Caco-2 (cell line): ENCODE results near the gene TUBB1. TPM values are rescaled to one million over a fixed set of nuclear protein-coding genes. Genes with fewer than 3 reads are reported as not detected.

Source experiments
- BruUV-seq: library from RNA; stranded (reverse); fragments of 400-500 nt; replicated peaks from 2 replicates; lab custom pipeline; 2021; lab: Mats Ljungman, UMichigan
- CTCF ChIA-PET: fragments of 300-600 bp; sonication (Branson Sonifier 250); formaldehyde crosslinking; loops from one replicate; lab custom pipeline; 2022; ENCODE audit warnings: antibody characterized with exemption; lab: Charles Lee
- POLR2A ChIA-PET: fragments of 300-600 bp; sonication (Branson Sonifier 250); formaldehyde crosslinking; loops from one replicate; lab custom pipeline; 2022; ENCODE audit warnings: antibody characterized with exemption; lab: Charles Lee
- DNase-seq, 2 experiments: peaks; one replicate each; pipeline versions ENCODE4 v3.0.0 to v3.0.0-alpha.2; 2020 to 2022
- H3K27me3 ChIP-seq: replicated peaks from 2 replicates; pipeline ENCODE4 v1.6.0; 2011; ENCODE audit warnings: low read length; ENCODE audit not compliant: control insufficient read depth, insufficient read depth
- H3K36me3 ChIP-seq: 2 replicates; pipeline ENCODE4 v1.5.1; 2011; ENCODE audit warnings: low read length; ENCODE audit not compliant: control insufficient read depth, insufficient read depth
- H3K4me1 ChIP-seq: fragments of 250-450 bp; sonication (Bioruptor Pico); 2 replicates; pipeline ENCODE4 v1.5.1; 2020; ENCODE audit warnings: mild to moderate bottlenecking
- H3K4me3 ChIP-seq: 2 replicates; pipeline ENCODE4 v1.5.1; 2011; ENCODE audit warnings: low read depth, mild to moderate bottlenecking, control low read depth, low read length
- H3K9me3 ChIP-seq: fragments of 250-450 bp; sonication (Bioruptor Pico); 2 replicates; pipeline ENCODE4 v1.5.1; 2020; ENCODE audit warnings: mild to moderate bottlenecking, moderate library complexity
- H3K27ac Mint-ChIP-seq: one replicate; pipeline ENCODE4 v1.8.0; 2022; ENCODE audit warnings: mixed read lengths; ENCODE audit not compliant: unreplicated experiment
- H3K27me3 Mint-ChIP-seq: one replicate; pipeline ENCODE4 v1.8.0; 2022; ENCODE audit warnings: mixed read lengths; ENCODE audit not compliant: insufficient read depth, unreplicated experiment
- H3K36me3 Mint-ChIP-seq: one replicate; pipeline ENCODE4 v1.8.0; 2022; ENCODE audit warnings: mild to moderate bottlenecking, mixed read lengths; ENCODE audit not compliant: insufficient read depth, unreplicated experiment
- H3K4me1 Mint-ChIP-seq: one replicate; pipeline ENCODE4 v1.8.0; 2022; ENCODE audit warnings: low read depth, mixed read lengths; ENCODE audit not compliant: unreplicated experiment
- H3K4me3 Mint-ChIP-seq: one replicate; pipeline ENCODE4 v1.8.0; 2022; ENCODE audit warnings: mild to moderate bottlenecking, moderate library complexity, mixed read lengths; ENCODE audit not compliant: unreplicated experiment
- H3K9me3 Mint-ChIP-seq: one replicate; pipeline ENCODE4 v1.8.0; 2022; ENCODE audit warnings: mixed read lengths; ENCODE audit not compliant: unreplicated experiment
- CTCF ChIP-seq, 2 experiments: fragments of 200-600 bp in 1 of 2; IDR thresholded peaks; 1 replicate in 1 of 2; 2 replicates in 1 of 2; pipeline versions ENCODE4 v1.5.1 to v1.8.0; 2011 to 2022; ENCODE audit warnings: antibody characterized with exemption in 1 of 2, control low read depth in 1 of 2, inconsistent platforms in 1 of 2, low read depth in 1 of 2, low read length in 1 of 2, mild to moderate bottlenecking in 1 of 2, moderate library complexity in 1 of 2; ENCODE audit not compliant: insufficient read depth in 1 of 2, severe bottlenecking in 1 of 2, unreplicated experiment in 1 of 2
- intact Hi-C: fragments of 100-400 bp; cut with micrococcal nuclease; formaldehyde crosslinking; loops from one replicate; pipeline ENCODE4 v1.10.0; 2022; ENCODE audit not compliant: unreplicated experiment
- total RNA-seq: library from RNA; stranded (reverse); gene quantifications from 2 replicates; pipeline ENCODE4 v1.2.3, GENCODE V29; 2022

TUBB1 gene
- total RNA-seq, 1 experiment from 2014 or later: 0.18 TPM

GRCh38 chr20:58995461-58996225, 23.6 kb upstream of the TUBB1 start:
- H3K36me3 Mint-ChIP-seq: peaks cover 100% of the 10 kb centered on the region
- ChIA-PET POLR2A (interaction anchor here (0.6 to 1.6 kb wide), 3 partner anchors 14 to 1688 kb away, joined by 3 to 6 read pairs (median 4); partner anchors contain the start of genes ATP5F1E and NELFCD), CTCF (interaction anchor here (0.5 to 1.0 kb wide), 2 partner anchors 14 to 125 kb away, joined by 3 to 5 read pairs; no protein-coding TSS in a partner anchor)
- Histone ChIP-seq H3K9me3 (no peaks in the 10 kb centered on the region), H3K4me3 (no peak overlapping the region), H3K27me3 (no peaks in the 10 kb centered on the region), H3K4me1 (peaks cover 15% of the 10 kb centered on the region), H3K36me3 (peaks cover 22% of the 10 kb centered on the region)
- intact Hi-C loops: no loop called here
- H3K4me3 Mint-ChIP-seq: peak overlapping the region; percentile 1
- H3K9me3 Mint-ChIP-seq: no peaks in the 10 kb centered on the region
- TF ChIP-seq CTCF (IDR thresholded peaks at IDR 0.05; ENCODE audit: insufficient read depth in 1 of 2, low read depth in 1 of 2, low read length in 1 of 2, severe bottlenecking in 1 of 2, unreplicated experiment in 1 of 2): no peak
- TSS peak; percentile 87 for BruUV-seq
- no peaks in the 10 kb centered on the region for H3K27me3 Mint-ChIP-seq
- peak overlapping the region; percentile 38 for H3K27ac Mint-ChIP-seq
- peak in 1 of 2 experiments; percentile 68 for DNase-seq
- peaks cover 19% of the 10 kb centered on the region for H3K4me1 Mint-ChIP-seq

- Histone ChIP-seq H3K4me1 (peaks cover 15% of the 10 kb centered on the region), H3K4me3 (no peak overlapping the region), H3K9me3 (no peaks in the 10 kb centered on the region), H3K27me3 (no peaks in the 10 kb centered on the region), H3K36me3 (peaks cover 22% of the 10 kb centered on the region)
- Mint-ChIP-seq H3K27ac (peak overlapping the region; percentile 38), H3K4me3 (peak overlapping the region; percentile 1), H3K27me3 (no peaks in the 10 kb centered on the region), H3K36me3 (peaks cover 100% of the 10 kb centered on the region), H3K9me3 (no peaks in the 10 kb centered on the region), H3K4me1 (peaks cover 19% of the 10 kb centered on the region)
- no TSS peak for BruUV-seq
- TF ChIP-seq CTCF (IDR thresholded peaks at IDR 0.05; ENCODE audit: insufficient read depth in 1 of 2, low read depth in 1 of 2, low read length in 1 of 2, severe bottlenecking in 1 of 2, unreplicated experiment in 1 of 2): no peak
- no peak for DNase-seq
- ChIA-PET CTCF (interaction anchor here (0.5 to 1.0 kb wide), 2 partner anchors 14 to 126 kb away, joined by 3 to 5 read pairs; no protein-coding TSS in a partner anchor), POLR2A (interaction anchor here (0.6 to 0.8 kb wide), 2 partner anchors 15 to 1687 kb away, joined by 3 to 4 read pairs; partner anchors contain the start of gene NELFCD)
- intact Hi-C loops: no loop called here
These were observed 23.0 kb upstream of the TUBB1 start for GRCh38 chr20:58996226-58996611.

GRCh38 chr20:58997141-58997770, 22.0 kb upstream of the TUBB1 start:
- ChIA-PET POLR2A (no interaction called here), CTCF (interaction anchor here (2.3 kb wide), 1 partner anchor 127 kb away, joined by 5 read pairs; no protein-coding TSS in a partner anchor)
- TF ChIP-seq CTCF (IDR thresholded peaks at IDR 0.05; ENCODE audit: insufficient read depth in 1 of 2, low read depth in 1 of 2, low read length in 1 of 2, severe bottlenecking in 1 of 2, unreplicated experiment in 1 of 2): no peak
- peaks cover 15% of the 10 kb centered on the region for H3K4me1 ChIP-seq
- no peaks in the 10 kb centered on the region for H3K9me3 Mint-ChIP-seq
- peaks cover 100% of the 10 kb centered on the region for H3K36me3 Mint-ChIP-seq
- H3K9me3 ChIP-seq: no peaks in the 10 kb centered on the region
- no peak for DNase-seq
- no peaks in the 10 kb centered on the region for H3K27me3 Mint-ChIP-seq
- intact Hi-C loops: no loop called here
- BruUV-seq: no TSS peak
- H3K4me3 Mint-ChIP-seq: no peak overlapping the region
- H3K36me3 ChIP-seq: peaks cover 27% of the 10 kb centered on the region
- H3K27me3 ChIP-seq: no peaks in the 10 kb centered on the region
- no peak overlapping the region for H3K27ac Mint-ChIP-seq
- H3K4me3 ChIP-seq: no peak overlapping the region
- peaks cover 19% of the 10 kb centered on the region for H3K4me1 Mint-ChIP-seq
